Nephron (organoid): ENCODE measurements around the gene AHSG.

Experiments
- H3K27ac Mint-ChIP-seq, 3 experiments: 2 replicates each; pipeline ENCODE4 v1.8.0; 2020; ENCODE audit warnings: mixed read lengths in 3 of 3, mild to moderate bottlenecking in 2 of 3, moderate library complexity in 1 of 3
- H3K27me3 Mint-ChIP-seq: 2 replicates; pipeline ENCODE4 v1.8.0; 2021; ENCODE audit warnings: low read depth, mild to moderate bottlenecking, moderate library complexity, mixed read lengths
- H3K36me3 Mint-ChIP-seq: 2 replicates; pipeline ENCODE4 v1.8.0; 2020; ENCODE audit warnings: low read depth, mixed read lengths
- H3K4me1 Mint-ChIP-seq: 2 replicates; pipeline ENCODE4 v1.8.0; 2020; ENCODE audit warnings: mixed read lengths
- H3K4me3 Mint-ChIP-seq, 3 experiments: 2 replicates each; pipeline ENCODE4 v1.8.0; 2020; ENCODE audit warnings: mild to moderate bottlenecking in 3 of 3, mixed read lengths in 3 of 3, moderate library complexity in 2 of 3
- H3K9me3 Mint-ChIP-seq: 2 replicates; pipeline ENCODE4 v1.8.0; 2020; ENCODE audit warnings: mixed read lengths
- CTCF ChIP-seq, 3 experiments: fragments of 200-600 bp; sonication (generic); IDR thresholded peaks; one replicate each; pipeline ENCODE4 v1.5.0; 2021; ENCODE audit warnings: antibody characterized with exemption in 3 of 3; ENCODE audit not compliant: unreplicated experiment in 3 of 3

The AHSG gene

GRCh38 chr3:186616299-186616617 lies 3.4 kb downstream of the AHSG start:
- H3K27me3 Mint-ChIP-seq: peaks cover 57% of the 10 kb centered on the region
- H3K4me3 Mint-ChIP-seq: no peak overlapping the region
- no peaks in the 10 kb centered on the region for H3K36me3 Mint-ChIP-seq
- peaks cover 20% of the 10 kb centered on the region for H3K4me1 Mint-ChIP-seq
- no peaks in the 10 kb centered on the region for H3K9me3 Mint-ChIP-seq
- no peak for TF ChIP-seq CTCF (IDR thresholded peaks at IDR 0.05; ENCODE audit: unreplicated experiment in 3 of 3)
- no peak overlapping the region for H3K27ac Mint-ChIP-seq

GRCh38 chr3:186617036-186617946 lies 4.4 kb downstream of the AHSG start:
- peak; percentile 73 to 82 (median 76) for TF ChIP-seq CTCF (IDR thresholded peaks at IDR 0.05; ENCODE audit: unreplicated experiment in 3 of 3)
- peak overlapping the region in 2 of 3 experiments; percentile 26 to 39 for H3K4me3 Mint-ChIP-seq
- H3K9me3 Mint-ChIP-seq: no peaks in the 10 kb centered on the region
- H3K27me3 Mint-ChIP-seq: peaks cover 56% of the 10 kb centered on the region
- H3K4me1 Mint-ChIP-seq: peaks cover 20% of the 10 kb centered on the region
- H3K27ac Mint-ChIP-seq: peak overlapping the region in 2 of 3 experiments; percentile 22 to 23
- no peaks in the 10 kb centered on the region for H3K36me3 Mint-ChIP-seq

GRCh38 chr3:186618318-186618938 lies 5.6 kb downstream of the AHSG start:
- H3K4me1 Mint-ChIP-seq: peaks cover 20% of the 10 kb centered on the region
- no peaks in the 10 kb centered on the region for H3K36me3 Mint-ChIP-seq
- H3K27me3 Mint-ChIP-seq: peaks cover 47% of the 10 kb centered on the region
- no peaks in the 10 kb centered on the region for H3K9me3 Mint-ChIP-seq
- H3K27ac Mint-ChIP-seq: no peak overlapping the region
- no peak overlapping the region for H3K4me3 Mint-ChIP-seq
- no peak for TF ChIP-seq CTCF (IDR thresholded peaks at IDR 0.05; ENCODE audit: unreplicated experiment in 3 of 3)

DNA sequence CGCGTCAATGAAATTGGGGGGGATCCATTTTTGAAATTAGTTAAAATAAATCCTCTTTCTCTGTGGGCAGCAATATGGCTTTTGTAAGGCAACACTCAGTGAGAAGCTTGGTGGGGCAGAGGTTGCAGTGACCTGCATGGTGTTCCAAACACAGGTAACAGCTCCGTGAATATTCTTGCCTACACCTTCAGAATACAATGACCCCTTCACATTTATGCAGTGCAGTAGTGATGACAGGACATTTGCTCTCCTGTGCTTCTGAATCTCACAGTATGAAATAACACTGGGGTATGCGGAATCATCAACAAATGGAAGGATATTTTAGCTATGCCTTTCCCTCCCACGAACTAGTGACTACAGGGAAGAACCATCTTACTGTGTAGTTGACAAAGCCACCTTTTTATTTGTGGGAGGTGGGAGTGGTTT lies 6.9 kb downstream of the AHSG start:
- H3K27ac Mint-ChIP-seq: no peak overlapping the region
- no peaks in the 10 kb centered on the region for H3K36me3 Mint-ChIP-seq
- H3K9me3 Mint-ChIP-seq: no peaks in the 10 kb centered on the region
- peaks cover 19% of the 10 kb centered on the region for H3K4me1 Mint-ChIP-seq
- H3K4me3 Mint-ChIP-seq: no peak overlapping the region
- TF ChIP-seq CTCF (IDR thresholded peaks at IDR 0.05; ENCODE audit: unreplicated experiment in 3 of 3): no peak
- H3K27me3 Mint-ChIP-seq: peaks cover 35% of the 10 kb centered on the region

DNA sequence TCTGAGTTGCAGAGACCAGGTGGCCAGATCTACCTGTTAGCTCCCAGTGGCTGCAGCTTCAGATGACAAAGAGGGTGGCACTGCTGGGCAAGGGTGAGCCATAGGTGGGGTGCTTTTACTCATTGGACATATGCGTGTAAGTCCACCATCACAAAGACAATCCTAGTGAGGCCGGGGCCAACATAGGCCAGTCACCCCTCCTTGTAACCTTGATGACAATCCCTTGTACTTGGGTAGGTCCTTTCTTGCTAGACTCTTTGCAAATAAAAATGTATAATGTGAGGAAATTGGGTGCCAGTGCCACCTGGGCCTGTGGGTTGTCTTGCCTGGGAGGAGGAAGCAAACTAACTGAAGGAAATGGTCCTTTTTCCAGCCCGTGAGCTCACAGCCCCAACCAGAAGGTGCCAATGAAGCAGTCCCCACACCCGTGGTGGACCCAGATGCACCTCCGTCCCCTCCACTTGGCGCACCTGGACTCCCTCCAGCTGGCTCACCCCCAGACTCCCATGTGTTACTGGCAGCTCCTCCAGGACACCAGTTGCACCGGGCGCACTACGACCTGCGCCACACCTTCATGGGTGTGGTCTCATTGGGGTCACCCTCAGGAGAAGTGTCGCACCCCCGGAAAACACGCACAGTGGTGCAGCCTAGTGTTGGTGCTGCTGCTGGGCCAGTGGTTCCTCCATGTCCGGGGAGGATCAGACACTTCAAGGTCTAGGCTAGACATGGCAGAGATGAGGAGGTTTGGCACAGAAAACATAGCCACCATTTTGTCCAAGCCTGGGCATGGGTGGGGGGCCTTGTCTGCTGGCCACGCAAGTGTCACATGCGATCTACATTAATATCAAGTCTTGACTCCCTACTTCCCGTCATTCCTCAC lies 7.6 kb downstream of the AHSG start:
- no peak overlapping the region for H3K27ac Mint-ChIP-seq
- peaks cover 15% of the 10 kb centered on the region for H3K4me1 Mint-ChIP-seq
- peaks cover 32% of the 10 kb centered on the region for H3K27me3 Mint-ChIP-seq
- TF ChIP-seq CTCF (IDR thresholded peaks at IDR 0.05; ENCODE audit: unreplicated experiment in 3 of 3): no peak
- no peak overlapping the region for H3K4me3 Mint-ChIP-seq
- no peaks in the 10 kb centered on the region for H3K36me3 Mint-ChIP-seq
- no peaks in the 10 kb centered on the region for H3K9me3 Mint-ChIP-seq
